MCF 10A (cell line): ENCODE results near the gene SLC34A1. TPM values are rescaled to one million over a fixed set of nuclear protein-coding genes. Genes with fewer than 3 reads are reported as not detected.
A peak's percentile ranks its signal among the peaks of the same experiment; 100 is the strongest.

Experiments
- Bru-seq: library from RNA; stranded (reverse); fragments of 400-500 nt; gene quantifications from one replicate; lab custom pipeline; 2021; lab: Mats Ljungman, UMichigan
- BruChase-seq, 2 experiments: library from RNA; stranded (reverse); fragments of 400-500 nt; gene quantifications; one replicate each; lab custom pipeline; 2021; lab: Mats Ljungman, UMichigan
- BruUV-seq: library from RNA; stranded (reverse); fragments of 400-500 nt; replicated peaks from 2 replicates; lab custom pipeline; 2021; lab: Mats Ljungman, UMichigan
- CTCF ChIA-PET: fragments of 300-600 bp; sonication (Branson Sonifier 250); formaldehyde crosslinking; extraction: SDS; loops from one replicate; lab custom pipeline; 2021; ENCODE audit warnings: antibody characterized with exemption, inconsistent platforms; lab: Yijun Ruan, JAX
- POLR2A ChIA-PET: fragments of 300-600, 350-650 bp; sonication (Branson Sonifier 250); formaldehyde crosslinking; extraction: SDS; loops from one replicate; lab custom pipeline; 2020; ENCODE audit warnings: antibody characterized with exemption, inconsistent platforms; lab: Yijun Ruan, JAX
- DNase-seq: peaks from one replicate; pipeline ENCODE4 v3.0.0-alpha.2; 2018; ENCODE audit not compliant: unreplicated experiment
- H3K27ac Mint-ChIP-seq: one replicate; pipeline ENCODE4 v1.8.0; 2022; ENCODE audit warnings: mild to moderate bottlenecking, low read depth, mixed read lengths; ENCODE audit not compliant: unreplicated experiment
- H3K27me3 Mint-ChIP-seq: one replicate; pipeline ENCODE4 v1.8.0; 2022; ENCODE audit warnings: mixed read lengths; ENCODE audit not compliant: insufficient read depth, unreplicated experiment
- H3K36me3 Mint-ChIP-seq: one replicate; pipeline ENCODE4 v1.8.0; 2022; ENCODE audit warnings: mild to moderate bottlenecking, moderate library complexity, mixed read lengths; ENCODE audit not compliant: insufficient read depth, unreplicated experiment
- H3K4me1 Mint-ChIP-seq: one replicate; pipeline ENCODE4 v1.8.0; 2022; ENCODE audit warnings: mixed read lengths; ENCODE audit not compliant: insufficient read depth, unreplicated experiment
- H3K4me3 Mint-ChIP-seq: one replicate; pipeline ENCODE4 v1.8.0; 2022; ENCODE audit warnings: mild to moderate bottlenecking, moderate library complexity, mixed read lengths; ENCODE audit not compliant: unreplicated experiment
- H3K9me3 Mint-ChIP-seq: one replicate; pipeline ENCODE4 v1.8.0; 2022; ENCODE audit warnings: mixed read lengths; ENCODE audit not compliant: unreplicated experiment
- CTCF ChIP-seq: fragments of 200-600 bp; IDR thresholded peaks from one replicate; pipeline ENCODE4 v1.8.0; 2022; ENCODE audit warnings: antibody characterized with exemption, mild to moderate bottlenecking; ENCODE audit not compliant: unreplicated experiment
- intact Hi-C: fragments of 100-400 bp; cut with micrococcal nuclease; formaldehyde crosslinking; loops from 2 replicates; pipeline ENCODE4 v1.14.1; 2022
- long read RNA-seq: library from polyadenylated mRNA; stranded (forward); transcript quantifications from one replicate; pipeline ENCODE4 v2.0.0, GENCODE V29; 2022
- total RNA-seq: library from RNA; stranded (reverse); gene quantifications from 2 replicates; pipeline ENCODE4 v1.2.3, GENCODE V29; 2022

SLC34A1 gene
- total RNA-seq = not detected in 2 replicates
- percentile 12 among the genes with signal in this experiment for Bru-seq, nascent RNA
- BruChase-seq, experiment 1, labeled RNA remaining after a 6-hour chase = percentile 4 among the genes with signal in this experiment
- BruChase-seq, experiment 2, labeled RNA remaining after a 2-hour chase = percentile 6 among the genes with signal in this experiment
- long read RNA-seq = 0 reads

- H3K4me3 Mint-ChIP-seq = no peak within 1 kb of the TSS
These were observed at the start of gene SLC34A1 for GRCh38 chr5:177384134-177384533. Gene SLC34A1 (plus strand): TSS chr5:177384434. CDS start chr5:177385742, 1,308 bp downstream.

GRCh38 chr5:177334781-177335700 is 49.2 kb upstream of the SLC34A1 start:
- H3K9me3 Mint-ChIP-seq = no peaks in the 10 kb centered on the region
- H3K36me3 Mint-ChIP-seq = peaks cover 73% of the 10 kb centered on the region
- peaks cover 8% of the 10 kb centered on the region for H3K4me1 Mint-ChIP-seq
- DNase-seq = no peak
- no peak overlapping the region for H3K27ac Mint-ChIP-seq
- BruUV-seq = no TSS peak
- intact Hi-C loops = no loop called here
- H3K27me3 Mint-ChIP-seq = no peaks in the 10 kb centered on the region
- POLR2A ChIA-PET = no interaction called here
- no peak overlapping the region for H3K4me3 Mint-ChIP-seq
- CTCF ChIA-PET = interaction anchor here (0.9 to 1.7 kb wide), 5 partner anchors 15 to 36 kb away, joined by 3 to 7 read pairs (median 5); no protein-coding TSS in a partner anchor
- no peak for TF ChIP-seq CTCF

More at GRCh38 chr5:177384134-177384533, at the start of gene SLC34A1:
- ChIA-PET POLR2A (interaction anchor here (1.2 kb wide), 1 partner anchor 9 kb away, joined by 4 read pairs; no protein-coding TSS in a partner anchor), CTCF (interaction anchor here (0.5 to 1.9 kb wide), 9 partner anchors 12 to 217 kb away, joined by 3 to 6 read pairs (median 3); no protein-coding TSS in a partner anchor)
- no peaks in the 10 kb centered on the region for H3K36me3 Mint-ChIP-seq
- H3K9me3 Mint-ChIP-seq = no peaks in the 10 kb centered on the region
- no peak within 1 kb of the TSS for H3K27ac Mint-ChIP-seq
- no peak for DNase-seq
- BruUV-seq = no TSS peak
- peaks cover 25% of the 10 kb centered on the region for H3K4me1 Mint-ChIP-seq
- TF ChIP-seq CTCF = no peak
- peaks cover 18% of the 10 kb centered on the region for H3K27me3 Mint-ChIP-seq
- intact Hi-C loops = no loop called here

- no peaks in the 10 kb centered on the region for H3K27me3 Mint-ChIP-seq
- peak overlapping the region; percentile 2 for H3K27ac Mint-ChIP-seq
- CTCF ChIA-PET = interaction anchor here (0.7 to 1.7 kb wide), 5 partner anchors 16 to 54 kb away, joined by 3 to 7 read pairs (median 4); no protein-coding TSS in a partner anchor
- POLR2A ChIA-PET = no interaction called here
- H3K4me3 Mint-ChIP-seq = no peak overlapping the region
- BruUV-seq = no TSS peak
- no peak for DNase-seq
- peaks cover 8% of the 10 kb centered on the region for H3K4me1 Mint-ChIP-seq
- peaks cover 73% of the 10 kb centered on the region for H3K36me3 Mint-ChIP-seq
- no peaks in the 10 kb centered on the region for H3K9me3 Mint-ChIP-seq
- intact Hi-C loops = no loop called here
- no peak for TF ChIP-seq CTCF
These were observed 48.6 kb upstream of the SLC34A1 start for GRCh38 chr5:177335701-177336065.

GRCh38 chr5:177336112-177336511 is 48.1 kb upstream of the SLC34A1 start:
- BruUV-seq = no TSS peak
- intact Hi-C loops = no loop called here
- no peak overlapping the region for H3K4me3 Mint-ChIP-seq
- no peaks in the 10 kb centered on the region for H3K9me3 Mint-ChIP-seq
- peaks cover 73% of the 10 kb centered on the region for H3K36me3 Mint-ChIP-seq
- H3K27ac Mint-ChIP-seq = peak overlapping the region; percentile 2
- H3K4me1 Mint-ChIP-seq = peaks cover 8% of the 10 kb centered on the region
- DNase-seq = peak; percentile 43
- H3K27me3 Mint-ChIP-seq = no peaks in the 10 kb centered on the region
- CTCF ChIA-PET = interaction anchor here (0.7 to 1.7 kb wide), 6 partner anchors 16 to 54 kb away, joined by 3 to 7 read pairs (median 4); no protein-coding TSS in a partner anchor
- peak; percentile 41 for TF ChIP-seq CTCF
- POLR2A ChIA-PET = no interaction called here
